HEK293 (cell line): Measurements from ENCODE around the gene UBAP2L.

Experiments
- CTCF ChIA-PET: fragments of 350-600 bp; formaldehyde crosslinking; extraction: SDS; loops from one replicate; lab custom pipeline; 2021; ENCODE audit warnings: antibody characterized with exemption; lab: Yijun Ruan, JAX
- POLR2A ChIA-PET: fragments of 300-600 bp; formaldehyde crosslinking; extraction: SDS; loops from one replicate; lab custom pipeline; 2020; ENCODE audit warnings: antibody characterized with exemption, inconsistent platforms; lab: Yijun Ruan, JAX
- H3K27ac ChIP-seq: fragments of 200-500 bp; sonication (Bioruptor generic); 2 replicates; pipeline ENCODE4 v1.5.1; 2014; ENCODE audit warnings: low read depth, low read length, control low read depth, inconsistent platforms; ENCODE audit errors: extremely low read depth
- H3K36me3 ChIP-seq, 2 experiments: fragments of 200-500 bp in 1 of 2; sonication (Bioruptor generic) in 1 of 2; 1 replicate in 1 of 2; 2 replicates in 1 of 2; pipeline ENCODE4 v1.5.1; 2014 to 2017; ENCODE audit warnings: inconsistent platforms in 2 of 2, low read length in 2 of 2; ENCODE audit not compliant: control insufficient read depth in 2 of 2, insufficient read depth in 1 of 2
- H3K4me1 ChIP-seq: fragments of 200-500 bp; sonication (Bioruptor generic); 2 replicates; pipeline ENCODE4 v1.5.1; 2014; ENCODE audit warnings: mild to moderate bottlenecking, low read length, inconsistent platforms; ENCODE audit not compliant: control insufficient read depth, insufficient read depth
- H3K4me3 ChIP-seq: 2 replicates; pipeline ENCODE4 v1.5.1; 2011; ENCODE audit warnings: low read depth, mild to moderate bottlenecking, control low read depth, low read length, moderate library complexity
- H3K9me3 ChIP-seq: fragments of 200-500 bp; sonication (Bioruptor generic); 2 replicates; pipeline ENCODE4 v1.5.1; 2014; ENCODE audit warnings: low read depth, low read length, inconsistent platforms; ENCODE audit not compliant: control insufficient read depth, insufficient read depth
- REPIN1 ChIP-seq: fragments of 450-650 bp; formaldehyde crosslinking; IDR thresholded peaks from 2 replicates; pipeline ENCODE4 v1.5.1; 2017; ENCODE audit warnings: missing biosample characterization, missing genetic modification characterization, low read depth
- SP7 ChIP-seq: fragments of 450-650 bp; formaldehyde crosslinking; IDR thresholded peaks from 2 replicates; pipeline ENCODE4 v1.5.1; 2016; ENCODE audit warnings: missing biosample characterization, missing genetic modification characterization
- ZNF114 ChIP-seq: fragments of 450-650 bp; formaldehyde crosslinking; IDR thresholded peaks from 2 replicates; pipeline ENCODE4 v1.5.0; 2017; ENCODE audit warnings: missing biosample characterization, missing genetic modification characterization
- ZNF155 ChIP-seq: fragments of 450-650 bp; formaldehyde crosslinking; IDR thresholded peaks from 2 replicates; pipeline ENCODE4 v1.5.1; 2016; ENCODE audit warnings: missing biosample characterization, missing genetic modification characterization
- ZNF2 ChIP-seq: fragments of 450-650 bp; formaldehyde crosslinking; IDR thresholded peaks from 2 replicates; pipeline ENCODE4 v1.5.1; 2016; ENCODE audit warnings: missing biosample characterization, missing genetic modification characterization
- ZNF302 ChIP-seq: fragments of 450-650 bp; formaldehyde crosslinking; IDR thresholded peaks from 2 replicates; pipeline ENCODE4 v1.5.1; 2016; ENCODE audit warnings: missing biosample characterization, missing genetic modification characterization, low read depth
- ZNF37A ChIP-seq: fragments of 450-650 bp; IDR thresholded peaks from 2 replicates; pipeline ENCODE4 v1.5.1; 2018; ENCODE audit warnings: missing biosample characterization, missing genetic modification characterization
- ZNF48 ChIP-seq: fragments of 450-650 bp; formaldehyde crosslinking; IDR thresholded peaks from 2 replicates; pipeline ENCODE4 v1.5.1; 2016; ENCODE audit warnings: missing biosample characterization, missing genetic modification characterization
- ZNF544 ChIP-seq: fragments of 450-650 bp; formaldehyde crosslinking; IDR thresholded peaks from 2 replicates; pipeline ENCODE4 v1.5.0; 2017; ENCODE audit warnings: missing biosample characterization, missing genetic modification characterization
- ZNF561 ChIP-seq: fragments of 450-650 bp; IDR thresholded peaks from 2 replicates; pipeline ENCODE4 v1.5.1; 2018; ENCODE audit warnings: missing biosample characterization, missing genetic modification characterization, borderline replicate concordance
- ZNF830 ChIP-seq: fragments of 450-650 bp; IDR thresholded peaks from 2 replicates; pipeline ENCODE4 v1.5.0; 2018; ENCODE audit warnings: missing biosample characterization, missing genetic modification characterization, low read depth, mild to moderate bottlenecking, moderate library complexity
- ZXDB ChIP-seq: fragments of 450-650 bp; formaldehyde crosslinking; IDR thresholded peaks from 2 replicates; pipeline ENCODE4 v1.5.1; 2016; ENCODE audit warnings: missing biosample characterization, missing genetic modification characterization
- TF ChIP-seq, protein P1 (sequence below): fragments of 450-650 bp; formaldehyde crosslinking; IDR thresholded peaks from 2 replicates; pipeline ENCODE4 v1.5.1; 2017; ENCODE audit warnings: missing biosample characterization, missing genetic modification characterization
- TF ChIP-seq, protein P2 (sequence below): fragments of 450-650 bp; formaldehyde crosslinking; IDR thresholded peaks from 2 replicates; pipeline ENCODE4 v1.5.1; 2016; ENCODE audit warnings: missing biosample characterization, missing genetic modification characterization
- TF ChIP-seq, protein P3 (sequence below): fragments of 450-650 bp; formaldehyde crosslinking; IDR thresholded peaks from 2 replicates; pipeline ENCODE4 v1.5.1; 2017; ENCODE audit warnings: missing biosample characterization, missing genetic modification characterization
- TF ChIP-seq, protein P4 (sequence below): fragments of 450-650 bp; formaldehyde crosslinking; IDR thresholded peaks from 2 replicates; pipeline ENCODE4 v1.5.1; 2016; ENCODE audit warnings: missing biosample characterization, missing genetic modification characterization, borderline replicate concordance
- TF ChIP-seq, protein P5 (sequence below): fragments of 450-650 bp; formaldehyde crosslinking; IDR thresholded peaks from 2 replicates; pipeline ENCODE4 v1.5.1; 2016; ENCODE audit warnings: missing biosample characterization, missing genetic modification characterization

UBAP2L gene

DNA sequence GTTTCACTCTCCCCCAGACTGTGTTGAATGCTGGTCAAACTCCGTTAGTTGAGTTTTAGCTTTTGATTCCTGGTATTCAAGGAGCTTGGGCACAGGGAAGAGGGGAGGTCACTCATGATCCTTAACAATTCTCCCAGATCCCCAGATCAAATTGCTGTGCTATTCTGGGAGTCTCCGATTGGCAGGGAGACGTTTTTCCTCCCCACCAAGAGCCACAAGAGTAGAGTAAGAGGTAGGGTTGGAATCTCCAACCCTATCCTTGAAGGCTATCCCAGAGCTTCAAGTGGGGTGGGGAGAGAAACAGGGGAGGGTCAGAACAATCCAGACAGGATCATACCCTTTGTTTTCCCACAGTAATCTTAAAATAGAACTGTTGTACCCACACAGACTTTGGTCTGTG is 28.3 kb upstream of the UBAP2L start:
- Histone ChIP-seq H3K9me3 (no peaks in the 10 kb centered on the region), H3K4me1 (peaks cover 6% of the 10 kb centered on the region), H3K4me3 (no peak overlapping the region), H3K36me3 (no peaks in the 10 kb centered on the region), H3K27ac (no peak overlapping the region)
- TF ChIP-seq SP7 (tag by site-specific recombination) (no peak), ZNF48 (no peak), ZNF544 (tag by site-specific recombination) (no peak), ZNF114 (tag by site-specific recombination) (no peak), ZNF37A (tag by site-specific recombination) (no peak), ZNF302 (no peak), REPIN1 (tag by site-specific recombination) (no peak), ZNF561 (tag by site-specific recombination) (no peak), ZNF830 (tag by site-specific recombination) (no peak), ZXDB (tag by site-specific recombination) (no peak), ZNF2 (no peak)
- TF ChIP-seq, protein P1, sequence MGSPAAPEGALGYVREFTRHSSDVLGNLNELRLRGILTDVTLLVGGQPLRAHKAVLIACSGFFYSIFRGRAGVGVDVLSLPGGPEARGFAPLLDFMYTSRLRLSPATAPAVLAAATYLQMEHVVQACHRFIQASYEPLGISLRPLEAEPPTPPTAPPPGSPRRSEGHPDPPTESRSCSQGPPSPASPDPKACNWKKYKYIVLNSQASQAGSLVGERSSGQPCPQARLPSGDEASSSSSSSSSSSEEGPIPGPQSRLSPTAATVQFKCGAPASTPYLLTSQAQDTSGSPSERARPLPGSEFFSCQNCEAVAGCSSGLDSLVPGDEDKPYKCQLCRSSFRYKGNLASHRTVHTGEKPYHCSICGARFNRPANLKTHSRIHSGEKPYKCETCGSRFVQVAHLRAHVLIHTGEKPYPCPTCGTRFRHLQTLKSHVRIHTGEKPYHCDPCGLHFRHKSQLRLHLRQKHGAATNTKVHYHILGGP (tag by site-specific recombination), result no peak
- TF ChIP-seq, protein P2, sequence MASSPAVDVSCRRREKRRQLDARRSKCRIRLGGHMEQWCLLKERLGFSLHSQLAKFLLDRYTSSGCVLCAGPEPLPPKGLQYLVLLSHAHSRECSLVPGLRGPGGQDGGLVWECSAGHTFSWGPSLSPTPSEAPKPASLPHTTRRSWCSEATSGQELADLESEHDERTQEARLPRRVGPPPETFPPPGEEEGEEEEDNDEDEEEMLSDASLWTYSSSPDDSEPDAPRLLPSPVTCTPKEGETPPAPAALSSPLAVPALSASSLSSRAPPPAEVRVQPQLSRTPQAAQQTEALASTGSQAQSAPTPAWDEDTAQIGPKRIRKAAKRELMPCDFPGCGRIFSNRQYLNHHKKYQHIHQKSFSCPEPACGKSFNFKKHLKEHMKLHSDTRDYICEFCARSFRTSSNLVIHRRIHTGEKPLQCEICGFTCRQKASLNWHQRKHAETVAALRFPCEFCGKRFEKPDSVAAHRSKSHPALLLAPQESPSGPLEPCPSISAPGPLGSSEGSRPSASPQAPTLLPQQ (tag by site-specific recombination), result no peak
- TF ChIP-seq, protein P3, sequence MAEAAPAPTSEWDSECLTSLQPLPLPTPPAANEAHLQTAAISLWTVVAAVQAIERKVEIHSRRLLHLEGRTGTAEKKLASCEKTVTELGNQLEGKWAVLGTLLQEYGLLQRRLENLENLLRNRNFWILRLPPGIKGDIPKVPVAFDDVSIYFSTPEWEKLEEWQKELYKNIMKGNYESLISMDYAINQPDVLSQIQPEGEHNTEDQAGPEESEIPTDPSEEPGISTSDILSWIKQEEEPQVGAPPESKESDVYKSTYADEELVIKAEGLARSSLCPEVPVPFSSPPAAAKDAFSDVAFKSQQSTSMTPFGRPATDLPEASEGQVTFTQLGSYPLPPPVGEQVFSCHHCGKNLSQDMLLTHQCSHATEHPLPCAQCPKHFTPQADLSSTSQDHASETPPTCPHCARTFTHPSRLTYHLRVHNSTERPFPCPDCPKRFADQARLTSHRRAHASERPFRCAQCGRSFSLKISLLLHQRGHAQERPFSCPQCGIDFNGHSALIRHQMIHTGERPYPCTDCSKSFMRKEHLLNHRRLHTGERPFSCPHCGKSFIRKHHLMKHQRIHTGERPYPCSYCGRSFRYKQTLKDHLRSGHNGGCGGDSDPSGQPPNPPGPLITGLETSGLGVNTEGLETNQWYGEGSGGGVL (tag by site-specific recombination), result no peak
- TF ChIP-seq, protein P4, sequence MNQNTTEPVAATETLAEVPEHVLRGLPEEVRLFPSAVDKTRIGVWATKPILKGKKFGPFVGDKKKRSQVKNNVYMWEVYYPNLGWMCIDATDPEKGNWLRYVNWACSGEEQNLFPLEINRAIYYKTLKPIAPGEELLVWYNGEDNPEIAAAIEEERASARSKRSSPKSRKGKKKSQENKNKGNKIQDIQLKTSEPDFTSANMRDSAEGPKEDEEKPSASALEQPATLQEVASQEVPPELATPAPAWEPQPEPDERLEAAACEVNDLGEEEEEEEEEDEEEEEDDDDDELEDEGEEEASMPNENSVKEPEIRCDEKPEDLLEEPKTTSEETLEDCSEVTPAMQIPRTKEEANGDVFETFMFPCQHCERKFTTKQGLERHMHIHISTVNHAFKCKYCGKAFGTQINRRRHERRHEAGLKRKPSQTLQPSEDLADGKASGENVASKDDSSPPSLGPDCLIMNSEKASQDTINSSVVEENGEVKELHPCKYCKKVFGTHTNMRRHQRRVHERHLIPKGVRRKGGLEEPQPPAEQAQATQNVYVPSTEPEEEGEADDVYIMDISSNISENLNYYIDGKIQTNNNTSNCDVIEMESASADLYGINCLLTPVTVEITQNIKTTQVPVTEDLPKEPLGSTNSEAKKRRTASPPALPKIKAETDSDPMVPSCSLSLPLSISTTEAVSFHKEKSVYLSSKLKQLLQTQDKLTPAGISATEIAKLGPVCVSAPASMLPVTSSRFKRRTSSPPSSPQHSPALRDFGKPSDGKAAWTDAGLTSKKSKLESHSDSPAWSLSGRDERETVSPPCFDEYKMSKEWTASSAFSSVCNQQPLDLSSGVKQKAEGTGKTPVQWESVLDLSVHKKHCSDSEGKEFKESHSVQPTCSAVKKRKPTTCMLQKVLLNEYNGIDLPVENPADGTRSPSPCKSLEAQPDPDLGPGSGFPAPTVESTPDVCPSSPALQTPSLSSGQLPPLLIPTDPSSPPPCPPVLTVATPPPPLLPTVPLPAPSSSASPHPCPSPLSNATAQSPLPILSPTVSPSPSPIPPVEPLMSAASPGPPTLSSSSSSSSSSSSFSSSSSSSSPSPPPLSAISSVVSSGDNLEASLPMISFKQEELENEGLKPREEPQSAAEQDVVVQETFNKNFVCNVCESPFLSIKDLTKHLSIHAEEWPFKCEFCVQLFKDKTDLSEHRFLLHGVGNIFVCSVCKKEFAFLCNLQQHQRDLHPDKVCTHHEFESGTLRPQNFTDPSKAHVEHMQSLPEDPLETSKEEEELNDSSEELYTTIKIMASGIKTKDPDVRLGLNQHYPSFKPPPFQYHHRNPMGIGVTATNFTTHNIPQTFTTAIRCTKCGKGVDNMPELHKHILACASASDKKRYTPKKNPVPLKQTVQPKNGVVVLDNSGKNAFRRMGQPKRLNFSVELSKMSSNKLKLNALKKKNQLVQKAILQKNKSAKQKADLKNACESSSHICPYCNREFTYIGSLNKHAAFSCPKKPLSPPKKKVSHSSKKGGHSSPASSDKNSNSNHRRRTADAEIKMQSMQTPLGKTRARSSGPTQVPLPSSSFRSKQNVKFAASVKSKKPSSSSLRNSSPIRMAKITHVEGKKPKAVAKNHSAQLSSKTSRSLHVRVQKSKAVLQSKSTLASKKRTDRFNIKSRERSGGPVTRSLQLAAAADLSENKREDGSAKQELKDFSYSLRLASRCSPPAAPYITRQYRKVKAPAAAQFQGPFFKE, result no peak
- POLR2A ChIA-PET, result interaction anchor here (1.4 to 2.4 kb wide), 2 partner anchors 10 to 28 kb away, joined by 3 to 7 read pairs; partner anchors contain the start of gene UBAP2L
- CTCF ChIA-PET, result interaction anchor here (0.6 to 2.4 kb wide), 5 partner anchors 79 to 386 kb away, joined by 4 to 12 read pairs (median 7); no protein-coding TSS in a partner anchor

DNA sequence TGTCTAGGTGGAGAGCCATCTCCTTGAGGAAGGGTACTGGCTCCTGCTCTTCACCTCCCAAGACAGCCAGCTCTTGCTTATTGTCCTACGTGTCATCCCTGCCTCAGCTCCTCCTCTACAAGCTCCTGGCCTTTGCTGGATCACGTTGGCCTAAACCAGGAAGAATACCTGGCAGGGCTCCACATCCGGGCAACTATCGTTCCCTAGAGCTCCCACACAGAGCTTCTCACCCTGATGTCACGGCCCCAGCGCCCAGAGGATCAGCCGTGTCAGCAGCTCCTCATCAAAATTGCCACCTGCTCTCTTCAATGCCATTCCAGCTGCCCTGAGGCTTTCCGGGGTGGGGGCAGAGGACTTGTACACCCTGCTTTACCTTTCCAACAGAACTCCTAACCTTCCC is 26.9 kb upstream of the UBAP2L start:
- no peak overlapping the region for H3K4me3 ChIP-seq
- no peak overlapping the region for H3K27ac ChIP-seq
- POLR2A ChIA-PET, result interaction anchor here (1.1 kb wide), 1 partner anchor 201 kb away, joined by 4 read pairs; no protein-coding TSS in a partner anchor
- H3K9me3 ChIP-seq, result no peaks in the 10 kb centered on the region
- CTCF ChIA-PET, result interaction anchor here (1.0 to 2.1 kb wide), 3 partner anchors 9 to 141 kb away, joined by 3 to 12 read pairs (median 7); no protein-coding TSS in a partner anchor
- TF ChIP-seq, protein P5, sequence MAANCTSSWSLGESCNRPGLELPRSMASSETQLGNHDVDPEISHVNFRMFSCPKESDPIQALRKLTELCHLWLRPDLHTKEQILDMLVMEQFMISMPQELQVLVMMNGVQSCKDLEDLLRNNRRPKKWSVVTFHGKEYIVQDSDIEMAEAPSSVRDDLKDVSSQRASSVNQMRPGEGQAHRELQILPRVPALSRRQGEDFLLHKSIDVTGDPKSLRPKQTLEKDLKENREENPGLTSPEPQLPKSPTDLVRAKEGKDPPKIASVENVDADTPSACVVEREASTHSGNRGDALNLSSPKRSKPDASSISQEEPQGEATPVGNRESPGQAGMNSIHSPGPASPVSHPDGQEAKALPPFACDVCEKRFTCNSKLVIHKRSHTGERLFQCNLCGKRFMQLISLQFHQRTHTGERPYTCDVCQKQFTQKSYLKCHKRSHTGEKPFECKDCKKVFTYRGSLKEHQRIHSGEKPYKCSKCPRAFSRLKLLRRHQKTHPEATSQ, result no peak
- TF ChIP-seq ZNF155 (tag by site-specific recombination), result no peak
- TF ChIP-seq, all 188 proteins: peak for 0
- peaks cover 6% of the 10 kb centered on the region for H3K4me1 ChIP-seq
- no peaks in the 10 kb centered on the region for H3K36me3 ChIP-seq
